Measurements from ENCODE around the gene SLC8A1. TPM values are rescaled to one million over a fixed set of nuclear protein-coding genes. Genes with fewer than 3 reads are reported as not detected.

Gene SLC8A1
- polyA plus RNA-seq, 4 donors: 66.4 to 109 (median 72.6) TPM

DNA sequence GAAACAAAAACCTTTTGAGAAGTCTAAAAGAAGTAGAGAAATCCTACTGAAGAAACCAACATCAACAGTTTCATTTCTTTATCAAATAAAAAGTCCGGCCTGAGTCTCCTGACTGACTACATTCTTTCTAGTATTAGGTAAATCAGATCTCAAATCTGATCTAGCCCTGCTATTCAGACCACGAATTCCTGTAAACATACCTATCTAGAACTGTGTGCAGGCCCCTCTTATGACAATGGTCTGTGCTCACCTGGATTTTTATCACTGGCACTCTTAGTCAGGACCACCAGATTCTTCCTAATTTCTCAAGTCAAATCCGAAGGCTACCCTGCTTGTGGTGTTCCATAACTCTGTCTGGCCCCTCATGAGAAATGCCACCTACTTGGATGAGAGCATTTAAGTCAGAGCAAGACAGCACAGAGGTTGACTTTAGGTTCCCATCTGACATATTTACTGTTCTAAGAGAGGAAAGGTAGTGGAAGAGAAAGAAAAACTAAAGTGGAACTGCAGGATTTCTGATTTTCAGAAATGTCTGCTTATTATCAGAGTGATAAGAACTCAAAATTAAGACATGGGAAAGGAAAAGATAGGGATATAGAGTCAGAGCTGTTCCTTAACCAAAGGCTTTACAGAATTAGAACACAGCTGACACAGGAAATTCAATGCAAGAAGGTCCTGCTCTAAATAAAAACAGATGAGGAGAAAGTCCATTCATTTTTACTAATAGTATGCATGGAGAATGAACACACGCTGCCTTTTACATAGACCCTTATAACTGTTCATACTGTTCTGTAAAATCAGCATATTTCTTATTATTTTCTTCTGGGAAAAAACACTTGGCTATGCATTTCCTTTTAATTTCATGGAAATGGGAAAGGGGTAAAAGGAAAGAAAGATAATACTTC lies 56.5 kb downstream of the SLC8A1 start:
- DNase-seq (ENCODE audit: low read depth in 4 of 4, low spot score in 3 of 4): no peak

DNA sequence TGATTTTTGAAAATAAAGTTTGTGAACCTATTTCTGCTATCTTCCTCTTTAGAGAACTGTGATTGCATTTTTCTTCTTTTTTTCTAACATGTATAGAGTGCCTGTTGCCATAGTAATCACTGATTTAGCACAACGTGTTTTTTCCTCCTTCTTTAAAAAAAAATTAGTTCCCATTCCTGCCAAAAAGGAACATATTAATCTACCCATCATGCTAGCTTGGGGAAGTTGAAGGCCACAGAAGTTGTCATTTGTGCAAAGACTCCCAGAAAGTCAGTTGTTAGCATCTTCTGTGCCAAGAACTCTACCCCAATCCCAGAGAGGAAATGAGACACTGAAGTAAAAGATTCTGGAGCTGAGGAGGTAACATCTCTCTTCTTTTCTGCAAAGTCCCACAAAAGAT lies 57.3 kb downstream of the SLC8A1 start:
- DNase-seq (ENCODE audit: low read depth in 4 of 4, low spot score in 3 of 4): no peak

DNA sequence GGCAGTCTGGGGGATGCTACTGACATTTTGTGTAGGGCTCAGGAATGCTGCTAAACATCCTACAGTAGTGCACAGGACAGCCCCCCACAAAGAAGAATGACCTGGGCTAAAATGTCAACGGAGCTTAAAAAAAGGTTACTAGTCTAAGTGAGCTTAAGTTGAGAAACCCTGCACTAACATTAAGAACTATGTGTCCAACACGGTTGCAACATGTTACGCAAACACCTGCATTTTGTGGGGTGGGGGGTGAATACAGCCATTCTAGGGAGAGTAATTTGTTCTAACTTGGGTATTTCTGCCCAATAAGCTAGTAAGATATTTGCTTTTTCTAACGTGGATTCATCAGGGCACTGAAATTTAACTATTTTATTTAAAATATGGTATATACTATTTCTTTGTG lies 57.9 kb downstream of the SLC8A1 start:
- DNase-seq (ENCODE audit: low read depth in 4 of 4, low spot score in 3 of 4): no peak

DNA sequence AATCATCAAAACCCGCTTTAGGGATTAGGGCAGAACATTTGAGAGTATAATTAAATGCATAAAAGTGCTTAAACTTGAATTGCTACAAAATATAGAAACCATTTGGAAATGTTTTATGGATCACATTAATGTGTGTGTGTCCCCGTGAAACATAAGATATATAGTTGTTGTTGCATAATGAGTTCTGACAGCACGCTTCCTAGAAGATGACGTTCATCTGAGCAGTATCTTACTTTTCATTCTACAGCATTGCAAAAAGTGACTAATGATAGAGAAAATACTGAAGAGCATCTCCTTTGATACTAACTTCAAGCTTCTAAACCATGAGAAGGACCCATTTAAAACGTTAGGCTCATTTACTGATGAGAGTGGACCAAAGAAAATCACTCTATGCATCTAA lies 63.7 kb downstream of the SLC8A1 start:
- no peak for DNase-seq (ENCODE audit: low read depth in 4 of 4, low spot score in 3 of 4)

DNA sequence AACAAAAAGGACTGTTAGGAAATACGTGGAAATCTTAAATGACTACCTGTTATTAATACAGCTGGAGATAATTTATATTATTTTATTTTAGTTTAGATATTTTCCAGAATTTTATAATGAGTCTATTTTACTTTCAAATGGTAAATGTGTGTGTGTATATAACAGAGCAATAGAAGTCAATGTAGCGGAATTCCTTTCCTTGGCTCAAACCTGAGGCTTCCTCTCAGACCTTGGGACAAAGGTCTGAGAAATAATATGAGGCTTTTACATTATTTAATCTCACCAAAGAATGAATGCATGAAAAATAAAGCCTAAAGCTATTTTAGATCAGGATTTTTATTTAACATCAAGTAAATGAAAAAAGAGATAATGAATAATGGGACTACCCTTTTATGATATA lies 65.7 kb downstream of the SLC8A1 start:
- no peak for DNase-seq (ENCODE audit: low read depth in 4 of 4, low spot score in 3 of 4)

DNA sequence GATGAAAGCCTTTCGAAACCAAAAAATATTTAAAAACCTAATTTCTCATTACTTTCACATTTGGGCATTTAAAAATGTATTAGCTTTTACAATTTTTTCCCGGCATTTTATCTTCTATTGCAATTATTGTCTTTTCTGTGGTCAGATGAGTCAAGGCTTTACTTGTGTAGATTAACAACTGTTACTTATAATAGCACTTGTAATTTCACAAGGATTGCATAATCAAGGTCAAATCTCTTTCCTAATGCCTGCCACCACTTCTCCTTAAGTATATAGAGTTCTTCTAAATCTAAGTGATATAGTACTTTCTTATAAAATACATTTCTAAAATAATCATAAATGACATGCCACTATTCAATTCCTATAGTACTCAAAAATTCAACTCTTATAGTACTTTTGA lies 67.2 kb downstream of the SLC8A1 start:
- no peak for DNase-seq (ENCODE audit: low read depth in 4 of 4, low spot score in 3 of 4)

DNA sequence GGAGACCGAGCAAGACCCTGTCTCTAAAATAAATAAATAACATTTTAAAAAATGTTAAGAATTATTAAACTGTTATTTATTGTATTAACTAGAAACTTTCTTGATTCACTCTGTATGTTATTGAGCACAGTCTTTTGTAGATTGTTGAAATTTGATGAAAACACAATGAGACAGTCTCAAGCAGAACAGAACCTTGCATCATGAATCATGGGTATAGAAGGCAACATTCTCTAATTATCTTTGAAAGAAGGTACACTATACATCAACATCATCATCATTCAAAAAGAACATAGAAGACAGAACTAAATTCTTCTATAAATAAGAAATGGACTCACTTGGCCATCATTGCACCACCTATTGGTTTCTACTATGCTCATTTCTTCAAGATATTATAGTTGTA lies 67.7 kb downstream of the SLC8A1 start:
- DNase-seq (ENCODE audit: low read depth in 4 of 4, low spot score in 3 of 4): no peak

DNA sequence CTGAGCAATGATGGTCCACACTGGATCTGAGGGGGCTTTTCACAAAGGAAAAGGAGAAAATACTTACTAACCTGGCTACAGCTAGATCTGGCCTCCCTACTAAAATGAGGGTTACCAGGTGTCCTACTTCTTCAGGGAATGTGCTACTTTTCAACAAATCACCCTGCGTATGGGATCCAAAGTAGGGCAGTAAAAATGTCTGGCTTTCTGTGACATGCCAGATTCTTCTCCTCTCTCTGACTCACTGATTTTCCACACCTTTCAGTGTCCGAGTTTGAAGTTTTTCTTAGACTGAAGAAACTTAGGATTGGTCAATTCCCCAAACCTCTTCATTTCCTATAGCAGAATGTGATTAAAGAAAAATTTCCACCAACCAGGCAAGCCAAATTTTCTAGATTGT lies 71.2 kb downstream of the SLC8A1 start:
- no peak for DNase-seq (ENCODE audit: low read depth in 4 of 4, low spot score in 3 of 4)

DNA sequence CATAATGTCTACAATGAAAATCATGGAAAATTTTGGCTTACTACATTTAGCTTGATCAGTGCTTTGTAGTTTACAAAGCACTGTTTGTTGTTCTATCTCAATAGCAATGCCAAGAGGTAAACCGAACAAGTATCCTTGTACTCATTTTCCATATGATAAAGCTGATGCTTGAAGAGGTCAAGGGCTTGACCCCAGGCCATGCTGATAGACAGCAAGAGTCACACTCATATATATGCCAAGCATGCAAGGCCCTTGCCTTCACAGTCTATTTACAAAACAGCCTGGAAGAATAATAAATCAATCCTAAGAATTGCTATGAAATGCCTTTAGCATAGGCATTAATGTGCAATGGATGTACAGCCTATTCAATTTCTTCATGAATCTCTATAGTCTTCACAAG lies 71.8 kb downstream of the SLC8A1 start:
- no peak for DNase-seq (ENCODE audit: low read depth in 4 of 4, low spot score in 3 of 4)

DNA sequence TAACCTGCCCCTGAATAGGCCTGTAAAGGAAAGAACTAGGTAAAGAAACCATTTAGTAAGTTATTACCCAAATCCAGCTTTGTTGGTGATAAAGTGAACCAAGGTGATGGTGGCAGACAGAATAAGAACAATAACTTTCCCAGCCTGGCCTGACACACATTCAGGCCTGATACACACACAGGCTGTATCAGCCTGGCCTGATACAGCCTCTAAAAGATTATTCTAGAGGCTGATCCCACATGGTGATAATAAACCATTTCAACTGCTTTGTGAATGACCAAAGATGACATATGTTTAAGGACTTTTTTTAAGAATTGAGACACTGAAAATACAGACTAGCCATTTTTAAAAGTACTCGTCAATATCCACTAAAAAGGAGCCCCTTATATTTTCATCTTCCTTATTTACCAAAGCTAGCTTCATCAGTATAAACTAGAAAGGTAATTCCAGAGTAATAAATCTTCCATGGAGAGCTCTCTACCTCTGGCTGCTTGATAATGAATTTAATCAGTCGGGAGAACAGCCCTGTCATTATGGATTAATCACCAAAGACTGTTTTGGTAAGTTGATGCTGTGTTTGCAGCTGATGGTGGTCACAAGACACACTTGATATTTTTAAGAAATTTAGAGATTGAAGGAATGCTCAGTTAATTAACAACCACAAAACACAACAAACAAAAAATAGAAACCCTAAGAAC lies 77.2 kb downstream of the SLC8A1 start:
- no peak for DNase-seq (ENCODE audit: low read depth in 4 of 4, low spot score in 3 of 4)

DNA sequence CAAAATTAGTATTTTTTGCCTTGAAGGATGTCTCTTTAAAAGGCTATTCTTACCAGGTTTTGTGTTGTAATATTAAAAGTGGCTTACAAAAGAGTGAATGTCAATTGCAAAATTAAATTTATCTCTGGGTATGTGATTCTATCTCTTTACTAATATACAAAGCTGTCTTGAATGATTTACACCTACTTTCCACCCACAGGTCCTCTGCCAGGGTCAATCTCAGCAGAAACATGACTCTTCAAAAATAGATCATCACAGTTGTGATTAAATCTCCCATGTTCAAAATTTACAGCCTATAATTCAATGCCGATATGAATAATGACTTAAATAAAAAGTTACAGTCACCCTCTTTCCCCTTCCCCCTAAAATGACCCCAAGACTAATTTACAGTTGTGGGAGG lies 78.8 kb downstream of the SLC8A1 start:
- DNase-seq (ENCODE audit: low read depth in 4 of 4, low spot score in 3 of 4): no peak

DNA sequence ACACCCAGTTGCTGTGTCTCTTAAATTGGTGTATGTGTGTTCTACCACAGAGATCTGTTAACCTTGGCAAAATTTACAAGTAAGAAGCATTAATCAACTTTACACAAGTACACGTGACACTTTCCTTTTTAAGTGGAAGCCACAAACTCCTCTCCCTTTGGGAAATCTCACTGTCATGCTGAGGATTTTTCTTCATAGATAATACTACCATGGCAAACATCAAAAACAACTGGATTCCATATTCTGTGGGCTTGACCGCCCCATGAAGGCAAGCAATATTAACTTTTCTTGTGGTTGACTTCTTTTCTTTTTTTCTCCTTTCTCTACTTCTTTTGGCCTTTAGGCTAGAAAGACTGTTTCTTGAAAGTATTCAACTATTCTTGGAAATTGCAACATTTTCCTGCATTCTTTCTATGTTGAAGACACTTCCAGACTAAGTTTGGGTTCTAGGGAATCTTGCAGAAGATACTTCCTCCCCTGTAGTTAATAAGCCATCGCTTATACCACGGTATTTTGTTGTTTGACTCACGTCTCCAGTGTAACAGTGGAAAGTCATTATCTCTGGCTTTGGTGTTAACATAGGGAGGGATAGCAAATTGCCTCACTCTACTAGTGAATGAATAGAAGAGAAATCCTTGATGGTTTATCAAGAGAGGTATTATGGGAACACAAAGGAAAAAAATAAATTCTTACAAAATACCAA lies 79.5 kb downstream of the SLC8A1 start:
- no peak for DNase-seq (ENCODE audit: low read depth in 4 of 4, low spot score in 3 of 4)

DNA sequence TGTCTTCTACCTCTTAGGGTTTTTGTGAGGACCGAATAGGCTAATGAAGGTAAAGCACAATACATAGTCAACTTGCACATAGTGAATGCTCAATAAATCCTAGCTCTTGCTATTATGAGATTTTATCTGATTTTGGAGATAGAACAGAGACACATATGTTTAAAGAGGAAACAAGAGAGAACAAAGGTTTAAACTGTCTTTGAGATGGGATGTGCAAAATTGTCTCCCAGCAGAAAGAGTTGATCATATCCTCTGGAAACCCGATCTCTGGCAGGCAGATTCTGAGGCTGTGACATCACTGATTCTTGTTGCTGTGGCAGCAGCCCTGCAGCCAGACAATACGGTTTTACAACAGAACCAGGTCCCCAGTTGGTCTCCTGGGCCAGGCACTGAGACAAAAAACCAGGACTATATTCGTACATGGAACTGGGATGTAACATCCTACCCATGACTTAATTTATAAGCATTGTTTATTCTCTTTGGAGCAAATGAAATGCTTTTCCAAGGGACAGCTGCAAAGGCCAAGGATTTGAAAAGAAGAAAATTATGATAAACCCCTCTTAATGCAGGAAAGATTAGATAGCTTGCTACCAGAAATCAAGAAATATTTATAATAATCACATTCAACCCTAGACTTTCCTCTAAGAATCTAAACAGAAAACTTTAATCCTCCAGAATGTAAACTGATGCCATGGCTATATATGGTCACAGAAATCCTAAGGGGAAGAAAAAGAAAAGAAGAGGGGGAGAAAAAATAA lies 80.2 kb downstream of the SLC8A1 start:
- peak in 1 of 4 donors; percentile 54 for DNase-seq (ENCODE audit: low read depth in 4 of 4, low spot score in 3 of 4)

DNA sequence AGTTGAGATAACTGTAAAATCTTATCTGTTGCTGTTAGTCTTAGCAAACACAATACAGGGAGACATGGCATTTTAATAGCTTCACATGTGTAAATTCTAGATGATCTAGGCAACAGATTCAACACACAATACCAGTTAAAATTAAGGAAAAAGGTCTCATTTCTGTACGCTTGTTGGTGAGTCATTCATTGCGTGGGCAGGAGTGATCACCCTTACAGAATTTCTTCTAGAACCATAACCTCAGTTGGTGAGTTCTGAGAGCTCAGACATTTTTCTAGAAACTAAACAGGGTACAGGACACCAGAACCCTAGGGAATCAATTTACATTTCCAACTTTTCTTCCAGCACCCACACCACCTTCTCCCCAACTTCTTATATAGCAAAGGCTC lies 81.9 kb downstream of the SLC8A1 start:
- no peak for DNase-seq (ENCODE audit: low read depth in 4 of 4, low spot score in 3 of 4)

DNA sequence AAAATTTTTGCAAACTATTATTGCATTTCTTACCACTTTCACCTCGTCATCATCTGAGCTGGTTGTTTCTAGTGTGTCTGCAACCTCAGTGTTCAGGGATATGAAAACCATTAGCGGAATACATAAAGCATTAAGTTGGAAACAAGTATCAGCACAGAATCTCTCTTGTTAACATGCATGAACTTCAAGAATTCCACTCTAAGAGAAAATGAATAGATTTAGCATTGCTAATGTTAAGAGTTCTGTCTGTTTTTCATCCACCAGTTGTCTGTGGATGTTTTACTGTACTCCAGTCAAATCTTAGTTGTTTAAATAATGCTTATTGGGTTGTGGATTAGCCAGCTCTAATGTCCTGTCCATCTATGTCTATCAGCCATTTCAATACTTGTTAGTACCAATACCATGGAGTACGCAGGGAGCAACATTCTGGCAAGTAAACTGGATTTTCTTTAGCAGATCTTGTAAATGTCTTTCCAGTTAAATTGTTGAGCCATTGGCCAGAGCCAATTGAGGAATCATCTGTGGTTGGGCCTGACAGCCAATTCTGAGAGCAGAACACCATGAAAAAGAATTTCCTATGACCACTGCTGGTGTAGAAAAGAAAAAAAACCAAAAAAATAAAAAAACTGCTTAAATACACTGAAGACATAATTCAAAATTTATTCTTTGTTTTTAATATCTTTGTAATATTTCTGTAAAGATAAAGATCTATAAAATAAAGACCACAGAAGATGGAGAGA lies 82.5 kb downstream of the SLC8A1 start:
- no peak for DNase-seq (ENCODE audit: low read depth in 4 of 4, low spot score in 3 of 4)

DNA sequence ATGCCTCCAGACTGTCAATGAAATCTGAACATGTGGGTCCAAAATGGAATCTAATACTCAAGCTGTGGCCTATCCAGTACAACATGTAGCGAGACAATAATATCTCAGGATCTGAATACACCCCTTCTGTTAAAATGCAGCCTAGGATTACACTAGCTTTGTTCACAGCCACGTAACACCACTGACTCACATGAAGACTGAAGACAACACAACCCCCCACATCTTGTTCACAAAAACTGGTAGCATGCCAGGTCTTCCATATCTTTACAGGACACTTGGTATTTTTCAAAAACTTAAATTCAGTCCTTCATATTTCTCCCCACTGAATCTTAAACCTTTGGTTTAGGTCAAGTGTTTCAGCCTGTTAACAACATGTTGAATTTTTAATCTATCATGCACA lies 84.2 kb downstream of the SLC8A1 start:
- DNase-seq (ENCODE audit: low read depth in 4 of 4, low spot score in 3 of 4): no peak

DNA sequence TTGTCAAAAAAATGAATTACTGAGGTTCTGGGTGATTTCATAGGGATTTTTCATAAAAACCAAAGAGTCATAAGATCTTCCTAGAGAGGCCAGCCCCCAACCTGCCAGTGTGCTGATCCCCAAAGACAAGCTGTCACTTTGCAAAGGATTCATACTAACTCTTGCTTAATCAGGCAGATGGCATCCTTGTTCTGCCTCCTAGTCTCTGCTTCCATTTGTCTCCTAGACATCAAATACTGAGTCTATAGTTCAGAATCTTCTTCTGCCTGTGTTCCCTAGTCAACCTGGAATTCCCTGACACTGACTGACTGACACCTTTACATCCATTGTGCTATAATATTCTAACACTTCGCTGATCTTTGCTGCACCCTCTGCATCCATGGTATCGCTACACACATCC lies 84.9 kb downstream of the SLC8A1 start:
- DNase-seq (ENCODE audit: low read depth in 4 of 4, low spot score in 3 of 4): no peak

DNA sequence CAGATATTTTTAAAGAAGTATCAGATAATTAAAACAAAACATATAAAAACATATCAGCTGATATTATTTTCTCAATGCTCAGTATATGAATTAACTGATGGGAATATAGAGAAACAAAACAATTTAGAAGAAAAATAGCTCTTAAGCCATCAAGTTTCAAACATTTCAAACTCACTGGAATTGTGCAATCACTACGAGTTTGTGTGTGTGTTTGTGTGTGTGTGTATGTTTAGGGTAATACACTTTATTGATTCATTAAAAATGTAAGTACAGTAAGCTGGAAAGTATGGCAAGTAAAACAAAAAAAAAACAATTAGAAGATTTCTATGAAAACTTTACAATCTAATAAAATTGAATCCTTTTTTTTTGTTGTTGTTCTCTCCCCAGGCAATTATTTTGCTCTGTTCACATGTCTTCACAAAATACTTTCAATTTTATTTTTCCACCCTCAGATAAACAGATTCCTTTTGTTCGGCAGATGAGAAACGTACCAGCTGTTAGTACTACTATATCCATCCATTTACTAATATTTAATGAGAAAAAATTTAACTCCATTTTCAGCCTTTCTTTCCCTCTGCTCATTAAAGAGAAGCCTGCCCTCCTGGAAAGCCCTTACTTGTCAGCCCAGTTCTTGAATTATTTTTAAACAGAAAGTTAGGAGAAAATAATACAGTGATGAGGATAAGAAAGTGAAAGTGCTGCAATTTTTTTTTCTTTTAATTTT lies 87.6 kb downstream of the SLC8A1 start:
- DNase-seq (ENCODE audit: low read depth in 4 of 4, low spot score in 3 of 4): no peak

DNA sequence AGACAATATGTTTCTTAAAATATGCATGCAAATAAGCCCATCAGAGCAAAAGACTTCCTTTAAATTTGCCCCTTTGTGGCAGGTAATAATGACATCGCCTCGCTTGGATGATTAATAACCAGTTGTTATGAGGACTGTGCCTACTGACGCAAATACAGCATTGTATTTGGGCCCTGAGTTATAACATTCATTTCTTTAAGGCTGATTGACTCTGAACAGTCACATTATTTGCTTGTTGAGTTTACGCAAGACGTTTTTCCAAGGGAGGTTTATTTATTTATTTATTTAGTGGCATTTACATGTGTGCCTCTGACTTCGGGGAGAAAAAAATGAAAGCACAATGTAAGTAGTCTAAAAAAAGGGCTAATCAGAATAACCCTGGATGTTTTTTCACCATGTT lies 88.3 kb downstream of the SLC8A1 start:
- DNase-seq (ENCODE audit: low read depth in 4 of 4, low spot score in 3 of 4): no peak

DNA sequence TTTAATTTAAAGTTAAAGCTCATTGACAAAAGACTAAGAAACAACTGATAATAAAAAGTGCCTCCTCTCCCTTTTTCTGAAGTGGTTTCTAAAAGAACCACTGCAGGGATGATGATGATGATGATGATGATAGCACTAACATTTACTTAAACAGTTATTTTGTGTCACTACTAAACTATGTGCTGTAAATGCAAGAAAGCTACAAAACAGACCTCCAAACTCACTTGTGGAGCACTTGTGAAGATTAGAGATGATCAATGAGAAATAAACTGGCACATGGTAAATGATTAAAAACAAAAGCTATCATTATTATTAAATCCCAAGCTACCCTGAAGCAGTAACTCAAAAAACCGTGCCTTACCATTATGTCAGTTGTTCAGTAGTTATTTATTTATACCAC lies 88.7 kb downstream of the SLC8A1 start:
- no peak for DNase-seq (ENCODE audit: low read depth in 4 of 4, low spot score in 3 of 4)
